GM19193 (cell line): ENCODE results near the gene JSRP1.

Experiments used
- POLR2A ChIP-seq: IDR thresholded peaks from 4 replicates; pipeline ENCODE4 v1.6.1; 2011; ENCODE audit not compliant: insufficient read depth, insufficient read length; ENCODE audit errors: extremely low read depth

Gene JSRP1

DNA sequence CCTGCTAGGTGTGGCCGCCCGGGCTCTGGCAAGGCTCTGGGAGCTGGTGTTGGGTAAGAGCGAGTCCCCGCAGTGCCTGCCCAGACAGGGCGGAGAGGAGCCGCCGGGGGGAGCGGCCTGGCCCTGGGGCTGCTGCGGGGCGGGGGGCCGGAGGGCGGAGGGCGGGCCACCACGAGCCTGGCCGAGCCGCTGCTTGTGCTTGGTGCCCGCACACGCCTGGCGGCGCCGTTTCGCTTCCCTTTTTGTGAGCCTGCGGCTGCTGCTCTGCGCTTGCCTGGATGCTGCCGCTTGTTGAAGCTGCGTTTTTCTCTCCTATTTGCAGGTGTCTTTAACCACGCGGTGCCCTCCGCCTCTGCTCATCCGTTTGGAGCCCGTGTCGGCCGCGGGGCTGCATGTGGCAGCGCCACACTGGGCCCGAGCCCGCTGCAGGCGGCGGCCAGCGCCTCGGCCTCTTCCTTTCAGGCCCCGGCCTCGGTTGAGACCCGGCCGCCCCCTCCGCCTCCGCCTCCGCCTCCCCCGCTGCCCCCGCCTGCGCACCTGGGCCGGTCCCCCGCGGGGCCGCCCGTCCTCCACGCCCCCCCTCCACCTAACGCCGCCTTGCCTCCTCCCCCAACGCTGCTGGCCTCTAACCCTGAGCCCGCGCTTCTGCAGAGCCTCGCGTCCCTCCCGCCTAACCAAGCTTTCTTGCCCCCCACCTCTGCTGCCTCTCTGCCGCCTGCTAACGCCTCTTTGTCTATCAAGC, 28.6 kb downstream of the JSRP1 start:
- TF ChIP-seq POLR2A: no peak

DNA sequence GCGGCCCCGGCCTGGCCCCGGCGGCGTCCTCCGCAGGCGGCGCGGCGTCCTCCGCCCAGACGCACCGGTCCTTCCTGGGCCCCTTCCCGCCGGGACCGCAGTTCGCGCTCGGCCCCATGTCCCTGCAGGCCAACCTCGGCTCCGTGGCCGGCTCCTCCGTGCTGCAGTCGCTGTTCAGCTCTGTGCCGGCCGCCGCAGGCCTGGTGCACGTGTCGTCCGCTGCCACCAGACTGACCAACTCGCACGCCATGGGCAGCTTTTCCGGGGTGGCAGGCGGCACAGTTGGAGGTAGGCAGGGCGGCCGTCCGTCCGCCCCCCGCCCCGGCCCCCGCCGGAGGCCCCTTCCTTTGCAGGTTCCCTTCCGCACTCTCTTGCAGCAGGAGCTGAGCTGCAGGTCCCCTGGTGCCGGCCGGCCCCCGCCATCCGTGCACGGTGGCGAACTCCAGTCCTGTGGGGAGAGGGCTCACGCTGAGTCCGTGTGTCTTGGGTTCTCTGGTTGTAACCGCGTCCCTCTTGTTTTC, 29.3 kb downstream of the JSRP1 start:
- no peak for TF ChIP-seq POLR2A

DNA sequence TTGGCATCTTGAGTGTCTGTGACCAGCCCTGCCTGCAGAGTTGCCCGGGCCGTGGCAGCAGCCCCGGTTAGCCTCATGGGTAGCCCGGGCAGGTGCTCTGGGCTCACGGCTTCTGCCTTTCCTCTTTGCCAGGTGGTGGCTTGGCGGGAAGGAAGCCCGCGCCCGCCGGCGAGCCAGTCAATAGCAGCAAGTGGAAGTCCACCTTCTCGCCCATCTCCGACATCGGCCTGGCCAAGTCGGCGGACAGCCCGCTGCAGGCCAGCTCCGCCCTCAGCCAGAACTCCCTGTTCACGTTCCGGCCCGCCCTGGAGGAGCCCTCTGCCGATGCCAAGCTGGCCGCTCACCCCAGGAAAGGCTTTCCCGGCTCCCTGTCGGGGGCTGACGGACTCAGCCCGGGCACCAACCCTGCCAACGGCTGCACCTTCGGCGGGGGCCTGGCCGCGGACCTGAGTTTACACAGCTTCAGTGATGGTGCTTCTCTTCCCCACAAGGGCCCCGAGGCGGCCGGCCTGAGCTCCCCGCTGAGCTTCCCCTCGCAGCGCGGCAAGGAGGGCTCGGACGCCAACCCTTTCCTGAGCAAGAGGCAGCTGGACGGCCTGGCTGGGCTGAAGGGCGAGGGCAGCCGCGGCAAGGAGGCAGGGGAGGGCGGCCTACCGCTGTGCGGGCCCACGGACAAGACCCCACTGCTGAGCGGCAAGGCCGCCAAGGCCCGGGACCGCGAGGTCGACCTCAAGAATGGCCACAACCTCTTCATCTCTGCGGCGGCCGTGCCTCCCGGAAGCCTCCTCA, 30.0 kb downstream of the JSRP1 start:
- no peak for TF ChIP-seq POLR2A

DNA sequence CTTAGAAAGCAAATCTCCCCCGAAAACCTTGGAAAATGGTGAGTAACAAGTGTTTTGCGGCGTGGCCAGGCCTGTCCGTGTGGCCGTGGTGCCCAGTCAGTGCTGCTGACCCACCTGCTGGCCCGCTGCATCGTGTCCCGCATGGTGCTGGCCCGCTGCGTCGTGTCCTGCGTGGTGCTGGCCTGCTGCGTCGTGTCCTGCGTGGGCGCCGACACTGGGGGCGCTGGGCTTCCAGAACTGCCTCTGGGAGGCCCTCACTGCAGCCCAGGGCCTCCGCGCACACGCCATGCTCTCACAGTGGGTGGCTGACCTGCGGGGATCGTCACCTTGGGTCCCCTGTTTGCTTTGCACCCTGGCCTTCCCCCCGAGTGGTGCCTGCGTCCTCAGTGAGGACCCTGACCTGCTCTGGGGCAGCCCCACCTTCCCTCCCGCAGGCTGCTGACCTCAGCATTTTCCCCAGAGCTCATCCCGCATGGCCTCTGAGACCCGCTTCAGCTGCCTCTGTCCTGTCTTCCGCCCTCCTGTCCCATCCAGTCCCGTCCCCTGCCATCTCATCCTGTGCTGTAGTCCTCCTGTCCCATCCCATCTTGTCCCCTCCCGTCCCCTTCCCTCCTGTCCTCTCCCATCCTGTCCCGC, 30.7 kb downstream of the JSRP1 start:
- TF ChIP-seq POLR2A: no peak

DNA sequence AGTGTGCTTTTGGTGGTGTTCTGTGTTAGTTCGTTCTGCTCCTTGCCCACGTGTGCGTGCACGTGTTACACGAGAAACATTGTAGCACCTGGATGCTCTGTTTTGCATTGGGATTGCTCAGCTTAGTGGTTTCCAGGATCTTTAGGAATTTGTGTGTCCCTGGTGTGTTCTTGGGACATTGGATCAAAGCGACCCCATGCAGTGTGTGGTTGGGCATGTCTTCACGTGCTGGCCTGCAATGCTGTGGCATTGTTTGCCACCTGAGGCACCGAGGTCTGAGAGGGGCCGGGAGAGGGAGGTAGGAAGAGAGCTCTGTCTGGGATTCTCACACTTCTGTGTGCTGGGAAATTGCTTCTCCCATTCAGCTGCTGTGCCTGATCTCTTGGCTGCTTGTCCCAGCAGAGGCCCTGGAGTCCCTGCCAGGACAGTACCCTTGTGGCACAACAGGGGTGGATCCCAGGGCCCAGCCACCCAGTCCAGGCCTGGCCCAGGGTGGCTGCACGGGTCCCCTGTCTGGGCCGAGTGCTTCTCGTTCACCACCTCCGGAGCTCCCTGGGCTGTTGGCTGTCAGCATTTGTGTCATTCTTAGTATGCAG, 31.4 kb downstream of the JSRP1 start:
- no peak for TF ChIP-seq POLR2A

DNA sequence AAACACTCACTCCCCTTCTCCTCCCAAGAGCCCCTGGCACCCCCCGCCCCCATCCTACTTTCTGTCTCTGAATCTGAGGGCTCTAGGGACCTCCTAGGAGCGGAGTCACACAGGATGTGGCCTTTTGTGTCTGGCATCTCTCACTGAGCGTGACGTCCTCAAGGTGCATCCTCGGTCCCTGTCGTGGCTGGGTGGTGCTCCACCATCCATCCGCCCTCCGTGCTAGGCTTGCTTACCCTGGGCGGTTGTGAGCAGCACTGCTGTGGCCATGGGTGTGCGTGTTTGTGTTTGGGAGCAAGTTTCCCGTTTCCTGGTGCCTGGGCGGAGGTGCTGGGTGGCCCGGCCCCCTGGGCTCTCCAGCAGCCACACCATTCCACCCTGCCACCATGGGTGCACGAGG, 32.3 kb downstream of the JSRP1 start:
- TF ChIP-seq POLR2A: no peak

DNA sequence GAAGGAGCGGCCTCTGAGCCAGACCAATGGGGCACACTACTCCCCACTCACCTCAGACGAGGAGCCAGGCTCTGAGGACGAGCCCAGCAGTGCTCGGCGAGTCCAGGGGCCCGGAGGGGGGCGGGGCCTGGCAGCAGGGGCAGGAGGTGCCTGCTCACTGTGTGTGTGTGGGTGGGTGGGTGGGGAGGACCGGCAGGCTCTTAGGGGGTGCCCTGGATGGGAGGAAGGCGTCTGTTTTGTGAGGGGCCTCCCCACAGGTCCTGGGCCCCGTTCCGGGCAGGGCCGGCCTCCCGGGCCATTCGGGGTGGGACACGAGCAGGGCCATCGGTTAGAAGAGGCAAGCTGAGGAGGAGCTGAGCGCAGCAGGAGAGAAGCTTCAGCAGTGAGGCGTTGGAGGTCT, 32.8 kb downstream of the JSRP1 start:
- TF ChIP-seq POLR2A: no peak

DNA sequence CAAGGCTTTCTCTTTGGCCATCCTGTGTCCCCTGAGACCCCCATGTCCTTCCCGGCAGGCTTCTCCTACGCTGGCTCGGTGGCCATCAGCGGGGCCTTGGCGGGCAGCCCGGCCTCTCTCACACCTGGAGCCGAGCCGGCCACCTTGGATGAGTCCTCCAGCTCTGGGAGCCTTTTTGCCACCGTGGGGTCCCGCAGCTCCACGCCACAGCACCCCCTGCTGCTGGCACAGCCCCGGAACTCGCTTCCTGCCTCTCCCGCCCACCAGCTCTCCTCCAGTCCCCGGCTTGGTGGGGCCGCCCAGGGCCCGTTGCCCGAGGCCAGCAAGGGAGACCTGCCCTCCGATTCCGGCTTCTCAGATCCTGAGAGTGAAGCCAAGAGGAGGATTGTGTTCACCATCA, 34.3 kb downstream of the JSRP1 start:
- no peak for TF ChIP-seq POLR2A

DNA sequence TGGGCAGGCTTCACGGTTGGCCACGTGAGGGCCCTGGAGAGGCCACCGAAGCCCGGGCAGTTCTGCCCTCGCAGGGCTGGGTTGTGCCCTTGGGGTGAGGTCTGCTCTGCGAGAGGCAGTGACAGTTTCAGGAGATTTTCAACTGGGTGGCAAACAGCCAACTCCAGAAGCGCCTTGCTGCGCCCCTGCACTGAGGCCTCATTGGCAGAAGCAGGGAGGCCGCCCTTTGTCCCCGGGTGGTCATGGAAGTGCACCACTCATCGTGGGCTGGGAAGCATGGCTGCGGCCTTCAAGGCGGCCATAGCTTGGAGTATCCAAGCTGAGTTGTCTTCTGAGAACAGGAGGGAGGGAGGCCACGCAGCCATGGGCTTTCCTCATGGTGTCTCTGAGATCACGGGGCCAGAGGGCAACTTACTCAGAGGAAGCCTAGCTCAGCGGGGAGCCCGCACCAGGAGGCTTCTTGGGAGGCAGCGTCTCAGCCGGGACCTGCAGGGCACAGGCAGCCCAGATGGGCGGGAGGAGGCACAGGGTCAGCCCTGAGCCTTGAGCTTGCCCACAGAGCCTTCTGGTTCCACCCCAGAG, 34.9 kb downstream of the JSRP1 start:
- no peak for TF ChIP-seq POLR2A

DNA sequence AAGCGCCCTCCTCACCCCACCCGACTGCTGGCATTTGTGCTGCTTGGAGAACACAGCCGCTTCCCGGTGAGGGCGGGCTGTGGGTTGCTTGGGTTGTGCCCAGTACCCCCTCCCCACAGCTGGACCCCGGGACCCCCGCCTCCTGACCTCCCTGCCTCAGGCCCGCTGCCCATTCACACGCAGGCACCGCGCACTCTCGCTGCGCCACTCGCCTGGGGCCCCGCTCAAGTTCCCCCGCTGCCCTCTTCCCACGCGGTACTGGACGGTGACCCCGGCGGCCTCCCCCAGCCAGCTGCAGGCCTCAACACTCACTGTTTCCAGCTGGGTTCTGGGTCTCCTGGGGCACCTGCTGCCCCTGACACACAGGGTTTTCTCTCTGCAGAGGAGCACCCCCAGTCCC, 36.5 kb downstream of the JSRP1 start:
- TF ChIP-seq POLR2A: no peak

DNA sequence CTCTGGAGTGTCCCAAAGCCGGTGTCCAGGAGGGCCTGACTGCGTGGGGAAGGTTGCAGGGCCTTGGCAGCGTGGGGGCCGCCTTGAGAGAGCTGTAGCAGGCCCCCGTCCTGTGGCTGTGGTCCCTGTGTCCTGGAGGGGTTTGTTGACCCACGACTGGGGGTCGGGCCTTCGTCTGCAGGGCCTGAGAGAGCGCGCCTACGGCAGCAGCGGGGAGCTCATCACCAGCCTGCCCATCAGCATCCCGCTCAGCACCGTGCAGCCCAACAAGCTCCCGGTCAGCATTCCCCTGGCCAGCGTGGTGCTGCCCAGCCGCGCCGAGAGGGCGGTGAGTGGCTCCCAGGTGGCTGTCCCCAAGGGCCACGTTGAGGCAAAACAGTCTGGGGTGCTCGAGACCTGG, 38.6 kb downstream of the JSRP1 start:
- TF ChIP-seq POLR2A: no peak

DNA sequence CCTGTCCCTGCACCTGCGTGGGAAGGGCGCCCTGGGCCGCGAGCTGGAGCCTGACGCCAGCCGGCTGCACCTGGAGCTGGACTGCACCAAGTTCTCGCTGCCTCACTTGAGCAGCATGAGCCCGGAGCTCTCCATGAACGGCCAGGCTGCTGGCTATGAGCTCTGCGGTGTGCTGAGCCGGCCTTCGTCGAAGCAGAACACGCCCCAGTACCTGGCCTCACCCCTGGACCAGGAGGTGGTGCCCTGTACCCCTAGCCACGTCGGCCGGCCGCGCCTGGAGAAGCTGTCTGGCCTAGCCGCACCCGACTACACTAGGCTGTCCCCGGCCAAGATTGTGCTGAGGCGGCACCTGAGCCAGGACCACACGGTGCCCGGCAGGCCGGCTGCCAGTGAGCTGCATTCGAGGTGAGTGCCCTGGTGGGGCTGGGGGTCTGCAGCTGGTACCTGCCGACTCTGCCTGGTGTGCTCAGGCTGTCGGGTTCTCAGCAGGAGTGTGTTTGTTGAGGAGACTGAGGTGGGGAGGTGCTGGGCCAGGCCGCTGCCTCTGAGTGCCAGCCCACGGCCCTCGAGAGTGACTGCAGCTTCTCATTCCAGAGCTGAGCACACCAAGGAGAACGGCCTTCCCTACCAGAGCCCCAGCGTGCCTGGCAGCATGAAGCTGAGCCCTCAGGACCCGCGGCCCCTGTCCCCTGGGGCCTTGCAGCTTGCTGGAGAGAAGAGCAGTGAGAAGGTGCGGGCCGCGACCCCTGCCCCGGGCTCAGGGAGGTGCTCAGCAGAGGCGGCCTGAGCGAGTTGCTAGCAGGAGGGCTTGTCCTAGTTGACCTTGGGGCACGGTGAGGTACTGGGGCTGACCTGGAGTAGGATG, 39.6 kb downstream of the JSRP1 start:
- TF ChIP-seq POLR2A: no peak

DNA sequence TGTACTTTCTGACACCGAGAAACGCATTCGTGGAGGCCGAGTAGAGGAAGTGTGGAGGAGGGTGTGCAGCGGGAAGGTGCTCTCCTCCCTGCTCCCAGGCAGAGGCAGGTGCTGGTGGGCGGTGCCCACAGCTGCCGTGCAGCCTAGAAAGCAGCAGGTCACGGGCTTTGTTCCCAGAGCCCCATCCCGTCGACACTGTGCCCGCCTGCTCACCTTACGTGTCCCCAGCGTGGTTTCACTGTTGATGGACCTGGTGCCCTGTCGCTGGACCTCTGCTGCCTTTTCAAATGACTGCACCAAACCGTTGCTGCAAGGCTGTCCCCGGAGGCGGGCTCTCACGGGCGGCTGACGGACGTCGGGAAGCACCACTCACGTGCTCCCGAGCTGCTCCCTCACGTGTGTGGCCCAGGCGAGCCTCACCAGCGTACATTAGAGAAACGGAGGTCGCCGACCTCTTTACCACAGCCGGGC, 40.9 kb downstream of the JSRP1 start:
- TF ChIP-seq POLR2A: no peak

DNA sequence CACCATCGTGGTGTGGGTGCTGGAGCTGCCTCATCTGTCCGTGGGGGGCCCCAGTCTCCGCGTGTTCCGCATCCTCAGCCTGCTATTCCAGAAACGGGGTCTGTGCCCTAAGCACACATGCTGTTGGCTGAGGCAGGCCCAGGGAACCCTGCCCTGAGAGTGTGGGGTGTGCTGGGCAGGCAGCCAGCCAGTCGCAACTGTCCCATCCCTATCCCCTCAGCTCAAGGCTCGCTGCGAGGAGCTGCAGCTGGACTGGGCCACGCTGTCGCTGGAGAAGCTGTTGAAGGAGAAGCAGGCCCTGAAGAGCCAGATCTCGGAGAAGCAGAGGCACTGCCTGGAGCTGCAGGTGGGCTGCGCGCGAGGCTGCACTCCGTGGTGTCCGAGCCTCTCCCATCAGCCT, 42.0 kb downstream of the JSRP1 start:
- no peak for TF ChIP-seq POLR2A
